DMS 273 (cell line): ENCODE data around the gene ATG2B.
A peak's percentile ranks its signal among the peaks of the same experiment; 100 is the strongest.
"Not testable (repeated sequence)": the region's sequence is repeated elsewhere in the genome, so short reads cannot be mapped to it uniquely, and the experiment has no call there.

ENCODE experiments used
- DNase-seq: peaks from one replicate; lab custom pipeline; 2025; ENCODE audit not compliant: unreplicated experiment; lab: John Stamatoyannopoulos, UW

Gene ATG2B

DNA sequence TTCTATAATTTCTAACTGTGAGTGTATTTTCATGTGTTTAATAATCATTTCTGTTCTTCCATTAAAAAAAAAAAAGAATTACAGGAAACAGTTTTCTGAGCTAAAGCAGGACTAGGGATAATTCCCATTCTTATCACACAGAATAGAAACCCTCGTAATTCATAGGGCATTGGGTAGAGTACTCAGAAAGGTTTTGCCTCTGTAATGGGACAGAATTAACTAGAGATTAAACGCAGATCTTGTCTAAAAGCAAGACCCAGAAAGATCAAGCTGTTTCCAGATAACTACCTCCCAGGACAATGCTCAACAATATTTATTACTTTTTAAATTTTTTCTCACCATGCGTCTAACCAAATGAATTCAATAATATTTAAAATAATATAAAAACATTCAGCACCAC, 10.4 kb upstream of the ATG2B start:
- DNase-seq: no peak

DNA sequence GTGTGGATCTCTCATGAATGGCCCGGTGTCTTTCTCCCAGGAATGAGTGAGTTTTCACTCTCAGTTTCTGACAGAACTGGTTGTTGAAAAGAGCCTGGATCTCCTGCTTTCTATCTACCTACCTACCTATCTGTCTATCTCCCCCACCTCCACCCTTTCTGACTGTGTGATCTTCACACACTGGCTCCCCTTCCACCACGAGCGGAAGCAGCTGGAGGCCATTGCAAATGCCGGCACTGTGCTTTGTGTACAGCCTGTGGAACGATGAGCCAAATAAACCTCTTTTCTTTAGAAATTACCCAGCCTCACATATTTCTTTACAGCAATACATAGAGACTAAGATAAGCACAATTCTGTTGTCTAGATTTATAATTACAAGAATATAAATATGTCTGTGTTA, 7.4 kb upstream of the ATG2B start:
- no peak for DNase-seq

DNA sequence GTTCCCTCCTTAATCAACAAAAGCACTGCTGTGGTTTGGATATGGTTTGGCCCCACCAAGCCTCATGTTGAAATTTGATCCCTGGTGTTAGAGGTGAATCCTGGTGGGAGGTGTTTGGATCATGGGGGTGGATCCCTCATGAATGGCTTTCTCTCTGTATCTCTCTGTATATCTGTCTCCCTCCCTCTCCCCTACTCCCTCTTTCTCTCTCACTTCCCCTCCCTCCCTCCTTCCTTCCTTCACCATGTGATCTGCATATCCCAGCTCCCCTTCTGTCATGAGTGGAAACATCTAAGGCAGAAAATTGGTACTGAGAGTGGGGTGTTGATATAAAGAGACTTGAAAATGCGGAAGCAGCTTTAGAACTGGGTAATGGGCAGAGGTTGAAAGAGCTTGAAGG, 5.4 kb upstream of the ATG2B start:
- DNase-seq: no peak

DNA sequence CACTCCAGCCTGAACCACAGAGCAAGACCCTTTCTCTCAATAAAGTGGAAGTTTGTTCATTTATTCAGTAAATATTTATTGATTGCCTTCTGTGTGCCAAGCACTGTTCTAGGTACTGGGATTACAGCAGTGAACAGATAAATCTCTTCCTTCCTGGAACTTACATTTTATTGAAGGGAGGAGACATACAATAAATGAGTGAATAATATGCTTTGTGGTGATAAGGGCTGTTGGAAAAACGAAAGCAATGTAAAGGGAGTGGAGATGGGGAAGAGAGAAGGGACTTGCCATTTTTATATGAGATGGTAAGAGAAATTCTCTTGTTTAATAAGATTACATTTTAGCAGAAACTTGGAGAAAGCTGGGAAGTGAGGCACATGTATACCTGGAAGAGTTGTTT, 1.8 kb upstream of the ATG2B start:
- no peak for DNase-seq

DNA sequence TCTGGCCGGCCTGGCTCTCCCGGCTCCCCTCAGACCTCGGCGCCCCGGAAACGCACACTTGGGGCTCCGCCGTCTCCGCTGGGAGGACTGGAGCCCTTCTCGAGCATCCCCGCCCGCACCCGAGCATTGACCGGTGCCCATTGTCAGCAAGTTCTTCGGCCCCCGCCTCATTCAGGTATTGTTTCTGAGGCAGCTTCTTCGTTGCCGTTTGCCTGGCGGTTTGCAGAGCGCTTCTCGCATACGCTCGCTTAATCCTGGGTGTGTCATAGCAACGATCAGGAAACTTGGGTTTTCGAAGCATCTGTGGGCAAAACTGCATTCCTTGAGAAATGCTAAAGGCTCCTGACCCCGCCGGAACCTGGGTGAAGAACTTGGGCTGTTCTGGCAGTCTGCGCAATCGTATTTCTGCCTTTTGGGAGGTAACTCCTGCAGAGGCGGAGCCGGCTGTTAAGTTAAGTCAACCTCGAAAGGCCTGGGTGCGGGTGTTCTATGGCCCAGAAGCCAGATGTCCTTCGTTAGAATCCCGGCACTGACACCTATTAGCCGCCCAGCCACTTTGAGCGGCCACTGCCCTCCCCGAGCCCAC, 703 bp upstream of the ATG2B start:
- peak; percentile 76 for DNase-seq

DNA sequence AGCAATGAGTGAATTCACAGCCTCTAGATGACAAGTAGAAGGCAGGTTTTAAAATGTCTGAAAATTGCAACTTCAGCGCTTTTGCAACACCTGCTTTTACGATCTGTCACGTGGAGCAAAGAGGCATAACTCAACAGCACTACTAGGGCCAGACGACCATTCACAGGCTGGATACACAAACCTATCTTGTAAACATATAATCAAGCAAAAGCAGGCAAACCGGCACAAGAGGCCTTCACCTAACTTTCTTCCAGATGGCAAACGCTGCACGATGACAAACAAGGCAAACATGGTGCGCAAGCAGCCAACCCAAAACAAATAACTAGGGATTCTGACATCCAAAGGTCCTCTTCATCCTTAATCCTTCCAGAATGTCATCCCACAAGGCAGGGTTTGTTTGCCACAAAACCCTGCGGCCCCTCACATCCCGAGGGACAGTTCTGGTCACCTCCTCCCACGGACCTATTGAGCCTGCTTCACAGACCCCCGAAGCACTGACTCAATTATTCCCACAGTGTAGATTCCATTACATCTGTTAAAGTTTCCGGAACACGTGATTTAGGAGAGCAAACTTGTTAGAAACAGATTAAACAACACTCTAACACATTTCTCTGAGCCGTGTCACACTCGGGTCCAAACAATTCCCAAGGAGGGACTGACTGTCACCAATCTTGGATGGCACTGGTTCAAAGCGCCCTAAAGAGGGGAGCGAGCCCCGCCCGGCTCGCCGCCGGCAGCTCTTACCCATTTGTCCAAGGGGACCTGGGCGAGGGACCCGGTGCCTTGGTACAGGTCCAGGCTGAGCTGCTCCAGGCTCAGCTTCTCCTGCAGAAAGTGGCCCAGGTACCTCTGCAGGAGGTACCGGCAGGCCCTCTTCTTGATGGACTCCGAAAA, 823 bp downstream of the ATG2B start:
- peak; percentile 61 for DNase-seq

DNA sequence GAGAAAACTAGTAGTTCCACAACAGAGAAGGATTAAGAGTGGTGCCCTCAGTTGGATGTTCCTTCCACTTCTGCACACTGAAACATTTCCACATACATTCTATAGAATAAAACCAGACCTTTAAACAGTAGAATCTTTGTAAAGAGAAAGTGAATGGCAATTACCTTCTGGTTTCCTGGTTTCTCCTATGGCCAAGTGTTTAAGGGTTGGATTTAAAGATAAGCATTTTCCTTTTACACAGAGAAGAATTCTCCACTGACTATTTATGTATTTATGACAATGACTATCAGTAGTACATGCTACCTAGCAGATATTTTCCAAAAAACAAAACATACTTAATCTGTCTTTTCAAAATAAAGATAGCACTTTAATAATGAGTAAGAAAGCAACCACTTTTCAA, 3.2 kb downstream of the ATG2B start:
- DNase-seq: no peak

DNA sequence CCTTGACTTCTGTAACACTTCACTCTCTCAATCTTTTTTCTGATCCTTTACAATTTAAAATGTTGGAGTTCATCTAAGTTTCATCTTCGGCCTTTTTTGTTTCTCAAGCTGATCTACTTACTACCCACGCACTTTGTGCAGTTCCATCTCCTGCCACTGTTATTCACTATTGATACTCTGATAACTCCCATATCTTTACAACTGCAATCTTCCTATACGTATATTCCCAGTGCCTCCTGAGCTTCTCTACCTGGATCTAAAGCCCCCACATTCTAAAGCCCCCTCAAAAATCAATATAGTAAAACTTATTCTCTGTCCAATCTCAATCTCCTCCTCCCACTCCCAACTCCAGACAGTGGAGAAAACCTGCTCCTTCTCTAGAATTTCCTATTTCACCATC, 5.9 kb downstream of the ATG2B start:
- no peak for DNase-seq

DNA sequence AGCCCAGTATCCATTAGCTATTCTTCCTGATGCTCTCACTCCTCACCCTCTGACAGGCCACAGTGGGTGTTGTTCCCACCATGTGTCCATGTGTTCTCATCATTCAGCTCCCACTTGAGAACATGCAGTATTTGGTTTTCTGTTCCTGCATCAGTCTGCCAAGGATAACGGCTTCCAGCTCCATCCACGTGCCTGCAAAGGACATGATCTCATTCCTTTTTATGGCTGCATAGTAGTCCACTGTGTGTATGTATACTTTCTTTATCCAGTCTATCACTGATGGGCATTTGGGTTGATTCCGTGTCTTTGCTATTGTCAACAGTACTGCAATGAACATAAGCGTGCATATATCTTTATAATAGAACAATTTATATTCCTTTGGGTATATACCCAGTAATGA, 8.9 kb downstream of the ATG2B start:
- DNase-seq: no peak

DNA sequence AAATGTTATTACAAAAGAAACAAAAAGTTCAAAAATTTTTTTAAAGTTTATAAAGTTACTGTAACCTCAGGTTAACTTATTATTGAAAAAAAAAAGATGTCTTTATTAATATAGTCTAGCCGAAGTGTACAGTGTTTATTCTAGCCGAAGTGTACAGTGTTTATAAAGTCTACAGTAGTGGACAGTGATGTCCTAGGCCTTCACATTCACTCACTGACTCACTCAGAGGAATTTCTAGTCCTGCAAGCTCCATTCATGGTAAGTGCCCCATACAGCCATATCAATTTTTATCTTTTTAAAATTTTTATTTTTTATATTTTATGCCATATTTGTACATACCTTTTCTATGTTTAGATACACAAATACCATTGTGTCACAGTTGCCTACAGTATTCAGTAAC, 10.4 kb downstream of the ATG2B start:
- DNase-seq: no peak

DNA sequence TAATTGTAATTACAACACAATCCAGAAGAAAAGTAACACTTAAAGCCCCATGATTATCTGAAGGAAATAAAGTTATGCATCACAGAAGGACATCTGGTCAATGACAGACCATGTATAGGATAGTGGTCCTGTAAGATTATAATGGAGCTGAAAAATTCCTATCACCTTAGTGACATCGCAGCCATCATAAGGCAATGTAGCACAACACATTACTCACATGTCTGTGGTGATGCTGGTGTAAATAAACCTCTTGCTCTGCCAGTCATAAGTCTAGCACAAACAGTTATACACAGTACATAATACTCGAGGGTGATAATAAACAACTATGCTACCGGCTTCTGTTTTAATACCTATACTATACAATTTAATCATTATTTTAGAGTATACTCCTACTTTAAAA, 11.2 kb downstream of the ATG2B start:
- DNase-seq: no peak

DNA sequence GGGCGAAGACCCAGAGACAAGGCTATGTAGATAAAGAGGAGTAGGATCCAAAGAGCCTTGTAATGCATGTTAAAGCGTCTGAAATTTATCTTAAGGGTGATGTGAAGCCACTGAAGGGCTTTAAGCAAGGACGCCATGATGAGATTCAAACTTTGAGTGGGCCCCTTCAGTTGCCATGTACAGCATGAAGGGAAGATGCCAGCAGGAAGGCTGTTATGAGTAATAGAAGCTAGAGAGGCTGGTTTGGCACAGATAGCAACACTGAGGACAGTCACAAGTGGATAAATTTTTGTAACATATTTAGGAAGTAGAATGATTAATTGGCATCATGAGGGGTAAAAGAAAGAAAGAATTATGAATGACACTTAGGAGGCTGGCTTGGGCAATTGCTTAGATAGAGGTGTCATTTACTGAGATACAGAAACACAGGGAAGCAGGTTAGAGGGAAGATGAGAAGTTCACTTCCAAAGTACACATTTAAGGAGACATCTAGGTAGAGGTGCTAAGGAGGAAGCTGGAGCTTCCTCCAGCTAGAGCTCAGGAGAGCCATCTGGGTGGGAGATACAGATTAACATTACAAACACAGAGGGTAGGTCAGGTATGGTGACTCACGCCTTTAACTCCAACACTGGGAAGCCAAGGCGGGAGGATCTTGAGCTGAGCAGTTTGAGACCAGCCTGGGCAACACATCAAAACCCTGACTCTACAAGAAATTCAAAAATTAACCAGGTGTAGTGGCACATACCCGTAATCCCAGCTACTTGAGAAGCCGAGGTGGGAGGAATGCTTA, 13.7 kb downstream of the ATG2B start:
- DNase-seq: no peak

DNA sequence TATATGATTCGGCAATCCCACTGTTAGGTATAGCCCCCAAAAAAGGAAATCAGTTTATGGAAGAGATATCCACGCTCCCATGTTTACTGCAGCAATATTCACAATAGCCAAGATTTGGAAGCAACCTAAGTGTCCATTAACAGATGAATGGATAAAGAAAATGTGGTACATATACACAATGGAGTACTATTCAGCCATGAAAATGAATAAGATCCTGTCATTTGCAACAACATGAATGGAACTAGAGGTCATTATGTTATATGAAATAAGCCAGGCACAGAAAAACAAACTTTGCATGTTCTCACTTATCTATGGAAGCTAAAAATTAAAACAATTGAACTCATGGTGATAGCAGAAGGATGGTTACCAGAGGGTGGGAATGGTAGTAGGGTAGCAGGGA, 15.2 kb downstream of the ATG2B start:
- not testable (repeated sequence) for DNase-seq

DNA sequence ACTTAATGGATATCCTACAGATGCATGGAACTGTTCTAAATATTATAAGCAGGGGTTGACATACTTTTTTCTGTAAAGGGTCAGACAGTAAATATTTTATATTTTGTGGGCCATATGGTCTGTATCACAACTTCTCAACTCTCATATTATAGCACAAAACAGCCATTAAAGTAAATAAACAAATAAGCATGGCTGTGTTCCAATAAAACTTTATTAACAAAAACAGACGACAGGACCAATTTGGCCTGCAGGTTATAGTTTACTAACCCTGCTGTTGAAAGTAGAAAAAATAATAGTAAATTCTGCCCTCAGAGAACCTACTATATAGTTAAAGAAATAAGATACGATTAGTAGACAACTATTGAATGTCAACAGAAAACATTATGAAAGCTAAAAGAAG, 17.5 kb downstream of the ATG2B start:
- no peak for DNase-seq

DNA sequence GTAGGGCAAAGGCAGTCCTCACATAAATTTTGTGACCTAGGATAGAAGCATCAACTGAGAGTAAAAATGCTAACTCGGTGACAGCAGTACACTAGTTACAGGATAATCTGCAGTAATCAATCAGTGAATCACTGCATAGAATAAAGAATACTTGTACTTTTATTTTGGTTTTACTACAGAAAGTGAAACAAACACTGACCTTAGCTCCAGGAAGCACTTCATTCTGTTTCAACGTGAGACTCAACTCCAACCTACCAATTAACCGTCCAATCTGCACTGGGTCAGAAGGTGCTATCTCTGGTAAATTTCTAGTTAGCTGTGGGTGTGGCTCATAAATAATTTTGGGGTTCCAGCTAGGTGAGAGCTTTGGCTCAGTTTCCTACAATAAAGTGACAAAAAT, 21.8 kb downstream of the ATG2B start:
- no peak for DNase-seq

DNA sequence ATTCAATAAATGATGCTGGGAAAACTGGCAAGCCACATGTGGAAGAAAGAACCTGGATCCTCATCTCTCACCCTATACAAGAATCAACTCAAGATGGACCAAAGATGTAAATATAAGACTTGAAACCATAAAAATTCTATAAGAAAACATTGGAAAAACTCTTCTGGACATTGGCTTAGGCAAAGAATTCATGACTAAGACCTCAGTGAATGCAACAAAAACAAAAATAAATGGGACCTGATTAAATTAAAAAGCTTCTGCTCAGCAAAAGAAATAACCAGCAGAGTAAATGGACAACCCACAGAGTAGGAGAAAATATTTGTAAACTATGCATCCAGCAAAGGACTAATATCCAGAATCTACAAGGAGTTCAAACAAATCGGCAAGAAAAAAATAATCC, 24.6 kb downstream of the ATG2B start:
- no peak for DNase-seq

DNA sequence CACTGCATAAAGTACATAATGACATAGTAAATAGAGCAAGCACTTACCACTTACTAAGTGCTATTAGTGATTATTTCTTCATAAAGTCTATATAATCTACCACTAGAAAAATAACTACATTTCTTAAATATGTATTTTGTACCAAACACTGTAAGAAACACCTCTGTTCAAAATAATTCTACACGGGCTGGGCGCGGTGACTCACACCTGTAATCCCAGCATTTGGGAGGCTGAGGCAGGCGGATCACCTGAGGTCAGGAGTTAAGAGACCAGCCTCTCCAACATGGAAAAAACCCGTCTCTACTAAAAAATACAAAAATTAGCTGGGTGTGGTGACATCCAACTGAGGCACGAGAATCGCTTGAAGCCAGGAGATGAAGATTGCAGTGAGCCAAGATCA, 38.9 kb downstream of the ATG2B start:
- no peak for DNase-seq

DNA sequence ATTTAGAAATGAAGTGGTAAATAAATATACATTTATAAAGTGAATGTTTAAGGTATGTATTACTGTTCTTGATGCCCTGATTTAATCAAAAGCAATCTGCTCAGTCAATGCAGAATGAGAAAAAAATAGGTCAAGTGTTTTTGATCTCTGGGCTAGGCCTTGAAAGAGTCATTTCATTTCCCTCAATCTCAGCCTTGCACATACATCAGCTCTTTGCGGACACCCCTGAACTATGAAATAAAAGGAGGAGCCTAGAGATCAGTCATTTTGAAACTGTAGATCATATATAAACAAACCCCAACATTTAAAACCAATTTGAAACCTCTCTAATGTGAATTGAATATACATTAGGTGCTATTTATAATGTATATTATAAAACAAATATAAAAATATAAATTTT, 42.5 kb downstream of the ATG2B start:
- no peak for DNase-seq

DNA sequence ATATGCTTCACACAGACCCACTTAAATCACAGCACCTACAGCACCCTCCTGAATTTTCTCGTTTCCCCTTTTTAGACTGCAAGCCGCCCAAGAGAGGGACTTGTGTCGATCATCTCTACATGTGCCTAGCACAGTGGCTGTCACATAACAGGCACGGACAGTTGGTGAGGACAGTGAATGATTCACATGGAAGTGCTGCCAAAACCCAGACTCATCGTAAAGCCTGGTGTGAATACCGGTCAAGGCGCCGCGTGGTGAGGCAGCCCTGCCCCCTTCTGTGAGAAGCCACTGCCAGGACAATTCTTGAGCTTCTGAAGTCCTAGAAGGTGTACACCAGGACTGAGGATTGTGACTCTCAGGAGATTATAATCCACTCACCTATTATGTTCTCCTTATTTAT, 44.3 kb downstream of the ATG2B start:
- DNase-seq: no peak

DNA sequence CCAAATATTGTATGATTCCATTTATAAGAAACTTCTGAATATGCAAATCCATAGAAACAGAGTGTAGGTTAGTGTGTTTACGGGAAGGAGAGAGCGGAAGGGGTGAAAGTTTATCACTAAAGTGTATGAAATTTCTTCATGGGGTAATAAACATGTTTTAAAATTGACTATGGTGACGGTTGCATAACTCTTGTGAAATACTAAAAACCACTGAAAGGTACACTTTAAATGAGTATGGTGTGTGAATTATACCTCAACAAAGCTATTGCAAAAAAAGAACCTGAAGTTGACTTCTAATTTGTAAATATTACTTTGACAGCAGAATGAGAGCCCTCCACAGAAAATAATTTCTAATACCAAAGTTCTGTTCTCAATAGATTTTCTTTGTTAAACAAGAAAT, 47.1 kb downstream of the ATG2B start:
- DNase-seq: no peak

DNA sequence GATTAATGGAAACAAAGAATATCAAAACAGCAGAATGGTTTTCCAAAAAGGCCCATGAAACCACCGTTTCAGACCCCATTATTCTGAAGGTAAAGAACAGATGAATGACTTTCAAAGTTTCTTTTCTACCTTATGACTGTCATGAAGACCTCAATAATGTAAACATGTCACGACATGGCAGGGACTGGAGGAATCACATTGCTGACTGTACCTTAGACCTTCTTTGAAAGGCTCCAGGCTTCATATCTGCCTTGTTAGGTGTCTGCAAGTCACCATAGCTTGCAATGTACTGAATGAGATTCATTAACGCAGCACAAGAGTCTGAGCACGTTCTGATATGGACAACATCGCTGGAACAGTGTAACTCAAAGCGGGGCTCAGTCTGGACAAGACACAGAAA, 52.2 kb downstream of the ATG2B start:
- DNase-seq: no peak

DNA sequence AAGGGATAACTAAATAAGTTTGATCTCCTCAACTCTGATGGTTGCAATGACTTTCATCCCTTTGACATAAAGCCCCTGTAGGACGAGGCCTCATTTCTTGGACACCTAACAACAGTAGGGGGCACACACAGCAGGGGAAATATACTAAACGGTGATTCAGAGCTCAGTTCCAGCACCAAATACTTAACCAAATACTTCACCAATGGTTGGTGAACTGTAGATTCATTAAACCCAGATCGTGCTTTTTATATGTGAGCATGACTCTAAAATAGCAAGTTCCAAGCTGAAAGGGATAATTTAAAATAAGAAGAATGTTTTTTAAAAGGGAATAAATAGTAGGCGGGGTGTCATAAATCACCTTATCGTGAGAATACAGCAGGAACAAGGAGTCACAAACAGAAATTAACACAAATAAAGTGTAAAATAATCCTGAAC, 53.2 kb downstream of the ATG2B start:
- no peak for DNase-seq
